GM21825 (cell line): ENCODE results near the gene PTPN5.

Experiments used
- ATAC-seq: cut with Tn5 transposase; IDR thresholded peaks from one replicate; pipeline ENCODE4 v1.9.1; 2021; ENCODE audit warnings: mild to moderate bottlenecking, moderate library complexity; ENCODE audit not compliant: unreplicated experiment

Gene PTPN5

GRCh38 chr11:18713646-18714442, 77.8 kb downstream of the PTPN5 start:
- no peak for ATAC-seq

- ATAC-seq: no peak
Observed at GRCh38 chr11:18710545-18710944, 81.1 kb downstream of the PTPN5 start.

GRCh38 chr11:18709414-18709813, 82.2 kb downstream of the PTPN5 start:
- ATAC-seq: no peak

GRCh38 chr11:18707811-18708340, 83.7 kb downstream of the PTPN5 start:
- no peak for ATAC-seq

- peak; percentile 72 for ATAC-seq
Observed at GRCh38 chr11:18706330-18707243, 85.0 kb downstream of the PTPN5 start.

- ATAC-seq: no peak
Observed at GRCh38 chr11:18705651-18706281, 85.8 kb downstream of the PTPN5 start.

GRCh38 chr11:18704698-18705097, 86.9 kb downstream of the PTPN5 start:
- no peak for ATAC-seq

GRCh38 chr11:18704045-18704645, 87.5 kb downstream of the PTPN5 start:
- ATAC-seq: no peak

- ATAC-seq: no peak
Observed at GRCh38 chr11:18703001-18703763, 88.4 kb downstream of the PTPN5 start.

- ATAC-seq: no peak
Observed at GRCh38 chr11:18701614-18702216, 89.9 kb downstream of the PTPN5 start.

- no peak for ATAC-seq
Observed at GRCh38 chr11:18700872-18701271, 90.7 kb downstream of the PTPN5 start.

- no peak for ATAC-seq
Observed at GRCh38 chr11:18700375-18700774, 91.2 kb downstream of the PTPN5 start.

GRCh38 chr11:18699848-18700261, 91.7 kb downstream of the PTPN5 start:
- no peak for ATAC-seq

- no peak for ATAC-seq
Observed at GRCh38 chr11:18699269-18699596, 92.4 kb downstream of the PTPN5 start.

GRCh38 chr11:18698341-18699268, 93.0 kb downstream of the PTPN5 start, which contains the start of gene TMEM86A:
Gene TMEM86A (plus strand): TSS chr11:18698779. CDS start chr11:18698887, 108 bp downstream.
- ATAC-seq: peak; percentile 91

- no peak for ATAC-seq
Observed at GRCh38 chr11:18697576-18697975, 94.0 kb downstream of the PTPN5 start.

GRCh38 chr11:18696638-18697225, 94.9 kb downstream of the PTPN5 start:
- no peak for ATAC-seq
